ENCODE results near the gene RPL31. TPM values are rescaled to one million over a fixed set of nuclear protein-coding genes. Genes with fewer than 3 reads are reported as not detected.

The RPL31 gene
- total and polyA plus RNA-seq, 8 donors = 272 to 7,137 (median 1,362) TPM

DNA sequence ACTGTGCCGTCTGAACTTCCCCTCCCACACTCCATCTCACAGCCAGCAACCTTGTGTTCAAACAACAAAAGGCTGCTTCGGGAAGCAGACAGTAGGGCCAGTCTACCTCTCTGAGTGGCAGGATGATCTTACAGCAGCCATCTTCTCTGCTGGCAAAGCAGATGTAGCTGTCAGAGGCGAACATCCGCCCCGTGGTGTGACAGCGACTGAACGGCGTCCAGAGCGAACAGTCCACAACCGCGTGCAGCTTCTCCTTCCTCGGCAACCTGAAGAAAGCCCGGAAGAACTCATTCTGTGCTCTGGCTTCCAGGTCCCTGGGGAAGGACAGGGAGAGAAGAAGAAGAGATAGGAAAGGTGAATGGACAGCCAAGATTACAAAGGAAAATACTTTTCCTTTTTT, 38.0 kb downstream of the RPL31 start:
- no peak for TF ChIP-seq POLR2A (IDR thresholded peaks at IDR 0.05)
- TF ChIP-seq EP300 (IDR thresholded peaks at IDR 0.05) = no peak
- TF ChIP-seq, protein P1, sequence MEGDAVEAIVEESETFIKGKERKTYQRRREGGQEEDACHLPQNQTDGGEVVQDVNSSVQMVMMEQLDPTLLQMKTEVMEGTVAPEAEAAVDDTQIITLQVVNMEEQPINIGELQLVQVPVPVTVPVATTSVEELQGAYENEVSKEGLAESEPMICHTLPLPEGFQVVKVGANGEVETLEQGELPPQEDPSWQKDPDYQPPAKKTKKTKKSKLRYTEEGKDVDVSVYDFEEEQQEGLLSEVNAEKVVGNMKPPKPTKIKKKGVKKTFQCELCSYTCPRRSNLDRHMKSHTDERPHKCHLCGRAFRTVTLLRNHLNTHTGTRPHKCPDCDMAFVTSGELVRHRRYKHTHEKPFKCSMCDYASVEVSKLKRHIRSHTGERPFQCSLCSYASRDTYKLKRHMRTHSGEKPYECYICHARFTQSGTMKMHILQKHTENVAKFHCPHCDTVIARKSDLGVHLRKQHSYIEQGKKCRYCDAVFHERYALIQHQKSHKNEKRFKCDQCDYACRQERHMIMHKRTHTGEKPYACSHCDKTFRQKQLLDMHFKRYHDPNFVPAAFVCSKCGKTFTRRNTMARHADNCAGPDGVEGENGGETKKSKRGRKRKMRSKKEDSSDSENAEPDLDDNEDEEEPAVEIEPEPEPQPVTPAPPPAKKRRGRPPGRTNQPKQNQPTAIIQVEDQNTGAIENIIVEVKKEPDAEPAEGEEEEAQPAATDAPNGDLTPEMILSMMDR (IDR thresholded peaks at IDR 0.05) = no peak
- no peak for TF ChIP-seq POLR2AphosphoS5 (IDR thresholded peaks at IDR 0.05)
- no peak for DNase-seq
- intact Hi-C loops (cut with DNase I; ENCODE audit: low total_unique reads) = no loop called here
- peaks cover 0 to 27% (median 5%) of the 10 kb centered on the region in 4 donors for H3K4me1 ChIP-seq
- no peaks in the 10 kb centered on the region for H3K9me3 ChIP-seq
- H3K27me3 ChIP-seq = no peaks in the 10 kb centered on the region
- no peak overlapping the region for H3K4me3 ChIP-seq
- H3K27ac ChIP-seq = peak overlapping the region in 1 of 5 donors; percentile 34
- WGBS, 5 donors = 85 to 91% (median 89%) methylated on average over 13 of the region's 13 CpGs
- H3K36me3 ChIP-seq = peaks cover 45 to 55% (median 53%) of the 10 kb centered on the region in 4 donors

DNA sequence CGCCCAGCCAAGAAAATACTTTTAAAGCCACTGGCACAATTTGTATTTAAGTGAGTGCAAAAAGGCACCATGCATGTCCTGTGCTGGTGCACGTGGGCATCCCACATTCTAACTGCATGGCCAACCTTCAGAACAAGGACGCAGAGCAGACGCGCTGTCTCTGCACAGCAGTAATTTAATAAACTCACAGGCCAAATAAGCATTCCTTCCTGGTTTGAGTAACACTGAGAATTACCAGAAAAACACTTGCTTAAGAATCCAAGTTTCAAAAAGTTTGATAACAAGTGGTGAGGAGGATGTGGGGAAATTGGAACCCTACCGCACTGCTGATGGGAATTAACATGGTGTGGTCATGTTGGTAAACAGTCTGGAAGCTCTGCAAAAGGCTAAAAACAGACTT, 38.7 kb downstream of the RPL31 start:
- TF ChIP-seq EP300 (IDR thresholded peaks at IDR 0.05) (no peak), POLR2AphosphoS5 (IDR thresholded peaks at IDR 0.05) (no peak), POLR2A (IDR thresholded peaks at IDR 0.05) (no peak)
- TF ChIP-seq, protein P1 (IDR thresholded peaks at IDR 0.05) = no peak
- 82 to 94% (median 93%) methylated on average over 6 of the region's 6 CpGs for WGBS, 5 donors
- no peaks in the 10 kb centered on the region for H3K27me3 ChIP-seq
- H3K9me3 ChIP-seq = no peaks in the 10 kb centered on the region
- H3K4me1 ChIP-seq = peaks cover 0 to 27% (median 5%) of the 10 kb centered on the region in 4 donors
- H3K4me3 ChIP-seq = no peak overlapping the region
- H3K36me3 ChIP-seq = peaks cover 38 to 55% (median 48%) of the 10 kb centered on the region in 4 donors
- no peak for DNase-seq
- intact Hi-C loops (cut with DNase I; ENCODE audit: low total_unique reads) = no loop called here
- H3K27ac ChIP-seq = peak overlapping the region in 2 of 5 donors; percentile 34 to 43

DNA sequence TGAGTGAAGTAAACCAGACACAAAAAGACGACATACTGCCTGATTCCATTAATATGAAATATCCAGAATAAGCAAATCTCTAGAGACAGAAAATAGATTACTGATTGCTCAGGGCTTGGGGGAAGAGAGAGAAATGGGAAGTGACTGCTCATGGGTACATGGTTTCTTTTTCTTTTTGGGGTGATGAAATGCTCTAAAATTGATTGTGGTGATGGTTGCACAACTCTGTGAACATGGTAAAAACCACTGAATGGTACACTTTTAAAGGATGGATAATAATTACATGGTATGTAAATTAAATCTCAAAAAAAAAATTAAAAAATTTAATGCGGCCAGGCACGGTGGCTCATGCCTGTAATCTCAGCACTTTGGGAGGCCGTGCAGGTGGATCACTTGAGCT, 39.3 kb downstream of the RPL31 start:
- no peaks in the 10 kb centered on the region for H3K27me3 ChIP-seq
- TF ChIP-seq EP300 (IDR thresholded peaks at IDR 0.05) = no peak
- TF ChIP-seq, protein P1 (IDR thresholded peaks at IDR 0.05) = no peak
- no peak for TF ChIP-seq POLR2AphosphoS5 (IDR thresholded peaks at IDR 0.05)
- TF ChIP-seq POLR2A (IDR thresholded peaks at IDR 0.05) = no peak
- intact Hi-C loops (cut with DNase I; ENCODE audit: low total_unique reads) = no loop called here
- H3K9me3 ChIP-seq = no peaks in the 10 kb centered on the region
- DNase-seq = no peak
- no peak overlapping the region for H3K4me3 ChIP-seq
- peaks cover 0 to 27% (median 5%) of the 10 kb centered on the region in 4 donors for H3K4me1 ChIP-seq
- H3K36me3 ChIP-seq = peaks cover 35 to 54% (median 47%) of the 10 kb centered on the region in 4 donors
- H3K27ac ChIP-seq = peak overlapping the region in 2 of 5 donors; percentile 19 to 43
- WGBS, 5 donors = 81 to 86% (median 84%) methylated on average over 4 of the region's 4 CpGs

DNA sequence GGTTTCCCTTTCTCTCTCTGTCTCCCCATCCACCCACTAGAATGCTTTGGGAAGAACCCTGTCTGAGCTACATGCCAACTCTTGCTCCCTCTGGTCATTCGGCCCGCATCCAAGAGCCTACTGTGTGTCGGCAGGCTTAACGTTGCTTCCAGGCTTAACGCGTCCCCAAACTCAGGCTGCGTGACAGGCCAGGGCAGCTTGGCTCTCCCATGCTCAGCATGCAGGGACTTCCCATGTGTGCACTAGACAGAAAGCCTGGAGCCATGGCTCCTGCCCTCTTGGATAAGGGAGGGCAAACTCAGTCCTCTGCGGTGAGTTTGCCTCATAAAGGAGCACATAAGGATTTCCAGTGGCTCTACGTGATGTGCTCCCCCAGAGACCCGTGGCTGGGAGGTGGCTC, 43.2 kb downstream of the RPL31 start:
- no peak for DNase-seq
- 93 to 97% (median 95%) methylated on average over 8 to 10 of the region's 10 CpGs for WGBS, 5 donors
- intact Hi-C loops (cut with DNase I; ENCODE audit: low total_unique reads) = no loop called here

More for the DNA sequence above, 43.2 kb downstream of the RPL31 start:
- H3K36me3 ChIP-seq = peaks cover 5 to 42% (median 36%) of the 10 kb centered on the region in 4 donors
- no peaks in the 10 kb centered on the region for H3K27me3 ChIP-seq
- H3K9me3 ChIP-seq = no peaks in the 10 kb centered on the region
- TF ChIP-seq POLR2AphosphoS5 (IDR thresholded peaks at IDR 0.05) (no peak), EP300 (IDR thresholded peaks at IDR 0.05) (no peak)
- TF ChIP-seq, protein P1 (IDR thresholded peaks at IDR 0.05) = no peak
- no peak overlapping the region for H3K4me3 ChIP-seq
- peaks cover 0 to 38% (median 18%) of the 10 kb centered on the region in 4 donors for H3K4me1 ChIP-seq
- no peak overlapping the region for H3K27ac ChIP-seq

Data from stomach (tissue), 9 donors.